ENCODE results near the gene EEF1G. TPM values are rescaled to one million over a fixed set of nuclear protein-coding genes. Genes with fewer than 3 reads are reported as not detected.
A peak's percentile ranks its signal among the peaks of the same experiment; 100 is the strongest.

EEF1G gene
- total RNA-seq, 1 donor from 2014 or later, result 1,017 TPM

GRCh38 chr11:62615521-62615920 is 41.8 kb upstream of the EEF1G start:
- Mint-ChIP-seq H3K9me3 (ENCODE audit: low read depth) (no peaks in the 10 kb centered on the region), H3K4me1 (ENCODE audit: low read depth) (peaks cover 18% of the 10 kb centered on the region), H3K27me3 (ENCODE audit: low read depth) (no peaks in the 10 kb centered on the region), H3K36me3 (ENCODE audit: low read depth) (peaks cover 5% of the 10 kb centered on the region), H3K4me3 (ENCODE audit: unreplicated experiment) (no peak overlapping the region), H3K27ac (ENCODE audit: unreplicated experiment) (no peak overlapping the region)
- no peak for DNase-seq (ENCODE audit: low spot score)
- TF ChIP-seq CTCF (IDR thresholded peaks at IDR 0.05), result no peak

DNA sequence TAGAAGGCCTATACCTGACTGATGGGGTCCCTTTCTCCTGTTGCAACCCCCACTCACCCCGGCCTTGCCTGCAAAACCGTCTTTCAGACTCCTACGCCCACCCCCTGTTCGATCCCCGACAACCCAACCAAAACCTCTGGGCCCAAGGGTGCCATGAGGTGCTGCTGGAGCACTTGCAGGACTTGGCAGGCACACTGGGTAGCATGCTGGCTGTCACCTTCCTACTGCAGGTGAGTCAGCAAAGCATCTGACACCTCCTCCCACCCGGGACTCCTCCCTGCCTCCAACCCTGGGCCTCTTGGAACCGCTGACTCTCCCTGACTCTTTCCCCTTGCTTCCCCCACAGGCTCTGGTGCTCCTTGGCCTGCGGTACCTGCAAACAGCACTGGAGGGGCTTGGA is 40.6 kb upstream of the EEF1G start:
- Mint-ChIP-seq H3K4me1 (ENCODE audit: low read depth) (peaks cover 17% of the 10 kb centered on the region), H3K36me3 (ENCODE audit: low read depth) (peaks cover 5% of the 10 kb centered on the region), H3K4me3 (ENCODE audit: unreplicated experiment) (no peak overlapping the region), H3K27ac (ENCODE audit: unreplicated experiment) (peak overlapping the region; percentile 74), H3K9me3 (ENCODE audit: low read depth) (no peaks in the 10 kb centered on the region), H3K27me3 (ENCODE audit: low read depth) (no peaks in the 10 kb centered on the region)
- no peak for DNase-seq (ENCODE audit: low spot score)
- TF ChIP-seq CTCF (IDR thresholded peaks at IDR 0.05), result no peak

GRCh38 chr11:62613291-62613778 is 39.6 kb upstream of the EEF1G start:
- Mint-ChIP-seq H3K27ac (ENCODE audit: unreplicated experiment) (peak overlapping the region; percentile 82), H3K9me3 (ENCODE audit: low read depth) (no peaks in the 10 kb centered on the region), H3K4me1 (ENCODE audit: low read depth) (peaks cover 17% of the 10 kb centered on the region), H3K36me3 (ENCODE audit: low read depth) (peaks cover 4% of the 10 kb centered on the region), H3K4me3 (ENCODE audit: unreplicated experiment) (peak overlapping the region; percentile 54), H3K27me3 (ENCODE audit: low read depth) (no peaks in the 10 kb centered on the region)
- no peak for DNase-seq (ENCODE audit: low spot score)
- no peak for TF ChIP-seq CTCF (IDR thresholded peaks at IDR 0.05)

GRCh38 chr11:62612366-62613290 is 38.9 kb upstream of the EEF1G start, which contains the start of the genes EML3 and ROM1:
EML3 (minus strand) TSS chr11:62612775; CDS start chr11:62612457, 318 bp downstream.
ROM1 (plus strand) TSS chr11:62613257; CDS start chr11:62613282, 25 bp downstream.
- Mint-ChIP-seq H3K36me3 (ENCODE audit: low read depth) (peaks cover 4% of the 10 kb centered on the region), H3K9me3 (ENCODE audit: low read depth) (no peaks in the 10 kb centered on the region), H3K27ac (ENCODE audit: unreplicated experiment) (peak within 1 kb of the TSS; percentile 95), H3K4me3 (ENCODE audit: unreplicated experiment) (peak within 1 kb of the TSS; percentile 97), H3K4me1 (ENCODE audit: low read depth) (peaks cover 17% of the 10 kb centered on the region), H3K27me3 (ENCODE audit: low read depth) (no peaks in the 10 kb centered on the region)
- peak; percentile 100 for TF ChIP-seq CTCF (IDR thresholded peaks at IDR 0.05)
- no peak for DNase-seq (ENCODE audit: low spot score)

- H3K27ac Mint-ChIP-seq (ENCODE audit: unreplicated experiment), result peak overlapping the region; percentile 95
- no peaks in the 10 kb centered on the region for H3K27me3 Mint-ChIP-seq (ENCODE audit: low read depth)
- DNase-seq (ENCODE audit: low spot score), result no peak
- H3K36me3 Mint-ChIP-seq (ENCODE audit: low read depth), result peaks cover 6% of the 10 kb centered on the region
- no peaks in the 10 kb centered on the region for H3K9me3 Mint-ChIP-seq (ENCODE audit: low read depth)
- TF ChIP-seq CTCF (IDR thresholded peaks at IDR 0.05), result peak; percentile 50
- H3K4me3 Mint-ChIP-seq (ENCODE audit: unreplicated experiment), result peak overlapping the region; percentile 97
- peaks cover 17% of the 10 kb centered on the region for H3K4me1 Mint-ChIP-seq (ENCODE audit: low read depth)
Observed at GRCh38 chr11:62611705-62612365, 38.1 kb upstream of the EEF1G start.
